GM12878 (cell line): ENCODE measurements around the gene ADPRHL1. TPM values are rescaled to one million over a fixed set of nuclear protein-coding genes. Genes with fewer than 3 reads are reported as not detected.

Source experiments
- ATAC-seq: fragments of 200-7000 bp; cut with Tn5 transposase; 3 replicates; pipeline ENCODE4 v1.9.1; 2020; ENCODE audit warnings: mild to moderate bottlenecking, moderate library complexity
- BruUV-seq: library from RNA; stranded (reverse); fragments of 400-500 nt; replicated peaks from 2 replicates; lab custom pipeline; 2021; lab: Mats Ljungman, UMichigan
- CTCF ChIA-PET: fragments of 300-600 bp; sonication (Branson Sonifier 250); formaldehyde crosslinking; extraction: SDS; loops from one replicate; lab custom pipeline; 2021; ENCODE audit warnings: inconsistent platforms; lab: Yijun Ruan, JAX
- POLR2A ChIA-PET: fragments of 350-600 bp; formaldehyde crosslinking; extraction: SDS; loops from one replicate; lab custom pipeline; 2021; ENCODE audit warnings: inconsistent platforms; lab: Charles Lee
- RAD21 ChIA-PET: fragments of 300-600 bp; sonication (Branson Sonifier 250); formaldehyde crosslinking; loops from one replicate; lab custom pipeline; 2023; ENCODE audit warnings: antibody characterized with exemption; ENCODE audit not compliant: unreplicated experiment; lab: Charles Lee
- SMC1A ChIA-PET: fragments of 300-600 bp; sonication (Branson Sonifier 250); formaldehyde crosslinking; loops from one replicate; lab custom pipeline; 2023; ENCODE audit not compliant: unreplicated experiment, uncharacterized antibody; lab: Charles Lee
- DNase-seq: peaks from one replicate; pipeline ENCODE4 v3.0.0-alpha.2; 2011; ENCODE audit warnings: low read depth, low spot score
- FAIRE-seq: peaks from 3 replicates; lab custom pipeline; 2011; peaks lifted over from hg19 to GRCh38; lab: Jason Lieb, UNC
- H2AFZ ChIP-seq: 2 replicates; pipeline ENCODE4 v1.6.0; 2011; ENCODE audit warnings: low read depth, low read length, control low read depth; ENCODE audit not compliant: control insufficient read depth
- H3K27ac ChIP-seq: 2 replicates; pipeline ENCODE4 v1.5.1; 2011; ENCODE audit warnings: control low read depth; ENCODE audit not compliant: control insufficient read depth, insufficient read depth
- H3K27me3 ChIP-seq, 2 experiments: replicated peaks in 1 of 2; 2 replicates each; pipeline versions ENCODE4 v1.6.0 to v1.6.1; 2011; ENCODE audit warnings: low read length in 1 of 2; ENCODE audit not compliant: control insufficient read depth in 2 of 2, insufficient read depth in 2 of 2
- H3K36me3 ChIP-seq, 2 experiments: 2 replicates each; pipeline ENCODE4 v1.5.1; 2011; ENCODE audit warnings: low read length in 1 of 2; ENCODE audit not compliant: control insufficient read depth in 2 of 2, insufficient read depth in 2 of 2
- H3K4me1 ChIP-seq: 2 replicates; pipeline ENCODE4 v1.6.1; 2011; ENCODE audit warnings: mild to moderate bottlenecking, low read length, moderate library complexity, mixed read lengths; ENCODE audit not compliant: control insufficient read depth, insufficient read depth
- H3K4me2 ChIP-seq: 2 replicates; pipeline ENCODE4 v1.6.0; 2011; ENCODE audit warnings: control low read depth; ENCODE audit not compliant: control insufficient read depth, insufficient read depth
- H3K4me3 ChIP-seq: fragments of 200-600 bp; sonication (generic); 2 replicates; pipeline ENCODE4 v1.5.1; 2016
- H3K79me2 ChIP-seq: 2 replicates; pipeline ENCODE4 v1.6.0; 2011; ENCODE audit warnings: low read length; ENCODE audit not compliant: control insufficient read depth, insufficient read depth
- H3K9ac ChIP-seq: 2 replicates; pipeline ENCODE4 v1.8.0; 2011; ENCODE audit warnings: low read length, control low read depth, mixed read lengths; ENCODE audit not compliant: control insufficient read depth, insufficient read depth
- H3K9me3 ChIP-seq: replicated peaks from 3 replicates; pipeline ENCODE4 v1.5.1; 2011; ENCODE audit warnings: mild to moderate bottlenecking, low read length; ENCODE audit not compliant: control insufficient read depth, insufficient read depth
- H4K20me1 ChIP-seq: 2 replicates; pipeline ENCODE4 v1.6.0; 2011; ENCODE audit not compliant: control insufficient read depth, insufficient read depth
- CBX3 ChIP-seq: fragments of 200-600 bp; sonication (generic); IDR thresholded peaks from 2 replicates; pipeline ENCODE4 v1.6.1; 2016; ENCODE audit warnings: low read depth, borderline replicate concordance
- CBX5 ChIP-seq: sonication (generic); IDR thresholded peaks from 2 replicates; pipeline ENCODE4 v1.6.1; 2016; ENCODE audit warnings: low read depth, moderate library complexity, mild to moderate bottlenecking, inconsistent platforms
- GABPA ChIP-seq: IDR thresholded peaks from 2 replicates; pipeline ENCODE4 v1.6.1; 2014; ENCODE audit warnings: antibody characterized with exemption, low read depth, mild to moderate bottlenecking, inconsistent platforms
- HDGF ChIP-seq: fragments of 450-650 bp; IDR thresholded peaks from 2 replicates; pipeline ENCODE4 v1.6.1; 2016; ENCODE audit warnings: antibody characterized with exemption
- IKZF2 ChIP-seq, 2 experiments: fragments of 450-650 bp; IDR thresholded peaks; 2 replicates each; pipeline ENCODE4 v1.6.1; 2017; ENCODE audit warnings: mild to moderate bottlenecking in 2 of 2, moderate library complexity in 2 of 2
- JUND ChIP-seq: IDR thresholded peaks from 2 replicates; pipeline ENCODE4 v1.6.1; 2012; ENCODE audit warnings: low read depth, mild to moderate bottlenecking, low read length, improper control_type of control experiment, moderate library complexity
- KAT2A ChIP-seq: conservative IDR thresholded peaks from 2 replicates; pipeline ENCODE4 v1.6.1; 2011; ENCODE audit warnings: low read depth, low read length; ENCODE audit not compliant: control insufficient read depth
- MTA2 ChIP-seq: fragments of 450-650 bp; IDR thresholded peaks from 2 replicates; pipeline ENCODE4 v1.6.1; 2016; ENCODE audit warnings: low read depth, mild to moderate bottlenecking, moderate library complexity
- MYC ChIP-seq: IDR thresholded peaks from 2 replicates; pipeline ENCODE4 v1.6.1; 2011; ENCODE audit warnings: mild to moderate bottlenecking, low read length, moderate library complexity, inconsistent platforms; ENCODE audit not compliant: insufficient read depth, insufficient replicate concordance, insufficient read length, severe bottlenecking
- RAD51 ChIP-seq: fragments of 450-650 bp; IDR thresholded peaks from 2 replicates; pipeline ENCODE4 v1.6.1; 2016; ENCODE audit warnings: moderate library complexity, mild to moderate bottlenecking, inconsistent platforms
- SREBF2 ChIP-seq: IDR thresholded peaks from 2 replicates; pipeline ENCODE4 v1.6.1; 2012; ENCODE audit warnings: mild to moderate bottlenecking, low read length
- YY1 ChIP-seq: IDR thresholded peaks from 2 replicates; pipeline ENCODE4 v1.6.1; 2011; ENCODE audit warnings: low read depth, mild to moderate bottlenecking, low read length
- ZNF24 ChIP-seq: fragments of 450-650 bp; IDR thresholded peaks from 2 replicates; pipeline ENCODE4 v1.6.1; 2017; ENCODE audit warnings: antibody characterized with exemption, mild to moderate bottlenecking
- WGBS: methylation state at CpG from one replicate; pipeline ENCODE4 v1.1.6; 2016; ENCODE audit warnings: low lambda C conversion rate; ENCODE audit not compliant: insufficient replicate concordance, insufficient coverage; ENCODE audit errors: missing lambda C conversion rate; 5-methylcytosine and 5-hydroxymethylcytosine counted together
- in situ Hi-C: fragments of 300-500 bp; cut with MboI; formaldehyde crosslinking; loops from 9 replicates; pipeline ENCODE4 v1.14.3; 2018; ENCODE audit warnings: mixed read lengths
- intact Hi-C: fragments of 100-400 bp; cut with micrococcal nuclease; formaldehyde crosslinking; loops from one replicate; pipeline ENCODE4 v1.14.2; 2022; ENCODE audit not compliant: unreplicated experiment
- polyA plus RNA-seq, 11 experiments: library from polyadenylated mRNA; depleted of rRNA in 4 of 11; unstranded in 6 of 11; stranded (reverse) in 5 of 11; fragments of >200 nt; fragmentation: Nextera tagmentation in 4 of 11; fragmentation: Illumina TruSeq in 1 of 11; extraction: Ambion mirVana in 4 of 11; extraction: Trizol in 1 of 11; gene quantifications; 1 replicate in 1 of 11; 2 replicates in 10 of 11; pipeline versions ENCODE4 v1.2.1 to v1.2.3, GENCODE V29; 2011 to 2016; ENCODE audit warnings: inconsistent platforms in 2 of 11, missing spikeins in 2 of 11, low read depth in 1 of 11
- total RNA-seq, 4 experiments: library from RNA; depleted of rRNA in 3 of 4; stranded (reverse); fragments of >200 nt in 3 of 4; fragmentation: Illumina TruSeq in 1 of 4; extraction: Trizol in 1 of 4; gene quantifications; 2 replicates each; pipeline versions ENCODE4 v1.2.1 to v1.2.3, GENCODE V29; 2013 to 2021
- TF ChIP-seq, protein P1 (sequence below): fragments of 450-650 bp; IDR thresholded peaks from 2 replicates; pipeline ENCODE4 v1.6.1; 2017; ENCODE audit warnings: mild to moderate bottlenecking, low read depth, inconsistent platforms; ENCODE audit not compliant: poor library complexity, severe bottlenecking
- TF ChIP-seq, protein P2 (sequence below): fragments of 450-650 bp; IDR thresholded peaks from 2 replicates; pipeline ENCODE4 v1.6.1; 2016; ENCODE audit warnings: mild to moderate bottlenecking
- TF ChIP-seq, protein P3 (sequence below): IDR thresholded peaks from 2 replicates; pipeline ENCODE4 v1.6.1; 2011; ENCODE audit warnings: mild to moderate bottlenecking, low read depth, low read length, moderate library complexity; ENCODE audit not compliant: insufficient replicate concordance
- TF ChIP-seq, protein P4 (sequence below), 3 experiments: IDR thresholded peaks in 2 of 3; conservative IDR thresholded peaks in 1 of 3; 2 replicates each; pipeline ENCODE4 v1.5.1; 2011; ENCODE audit warnings: low read depth in 3 of 3, low read length in 3 of 3, mild to moderate bottlenecking in 3 of 3, control low read depth in 2 of 3, moderate library complexity in 2 of 3, inconsistent platforms in 1 of 3, mixed read lengths in 1 of 3; ENCODE audit not compliant: control insufficient read depth in 2 of 3, insufficient read depth in 1 of 3; ENCODE audit errors: extremely low read depth in 1 of 3

ADPRHL1 gene
- total and polyA plus RNA-seq, 10 of the 15 experiments (the other 5 are each of a cell fraction or from before 2014, with no cell fraction given) = 0.05 to 1.9 (median 1.0) TPM

DNA sequence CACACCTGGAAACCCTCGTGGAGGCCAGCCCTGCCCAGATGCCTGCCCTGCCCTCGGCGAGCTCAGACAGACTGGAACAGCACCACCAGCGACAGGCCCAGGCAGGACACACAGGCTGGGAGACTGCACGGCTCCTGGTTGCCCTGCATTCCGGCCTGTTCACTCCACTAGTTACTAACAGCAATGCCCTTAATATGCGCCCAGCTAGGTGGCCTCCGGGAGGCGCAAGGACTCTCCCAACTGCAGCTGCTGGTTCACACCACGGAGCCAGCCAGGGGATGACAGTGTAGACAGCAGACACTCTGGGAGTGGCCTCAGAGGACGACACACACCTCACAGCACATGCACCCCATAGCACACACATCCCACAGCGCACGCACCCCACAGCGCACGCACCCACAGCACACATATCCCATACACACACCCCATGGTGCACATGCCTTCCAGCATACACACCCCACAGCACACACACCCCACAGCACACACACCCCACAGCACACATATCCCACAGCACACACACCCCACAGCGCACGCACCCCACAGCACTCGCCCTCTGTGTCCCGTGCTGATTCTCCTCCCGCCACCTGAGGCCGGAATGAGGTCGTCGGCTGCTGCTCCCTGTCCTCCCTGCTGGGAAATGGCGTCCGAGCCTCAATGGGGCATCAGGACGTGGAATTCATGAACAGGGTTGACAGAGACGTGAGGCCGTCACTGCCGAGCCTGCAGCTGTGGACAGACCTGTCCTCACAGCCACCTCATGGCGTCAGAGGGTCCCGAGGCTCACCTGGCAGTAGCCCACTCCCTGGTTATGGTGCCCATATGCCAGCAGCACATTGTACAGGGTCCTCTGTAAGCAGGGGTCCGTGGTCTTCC is 103.0 kb downstream of the ADPRHL1 start:
- FAIRE-seq = no peak
- no peak for DNase-seq
- ChIA-PET CTCF (no interaction called here), RAD21 (no interaction called here), SMC1A (no interaction called here), POLR2A (no interaction called here)
- Histone ChIP-seq H2AFZ (no peak overlapping the region), H3K4me1 (no peaks in the 10 kb centered on the region), H3K36me3 (no peaks in the 10 kb centered on the region), H3K27me3 (no peaks in the 10 kb centered on the region), H3K27ac (no peak overlapping the region), H3K9me3 (no peaks in the 10 kb centered on the region; the same call in 2 of the 3 replicates), H4K20me1 (no peaks in the 10 kb centered on the region), H3K4me2 (no peak overlapping the region), H3K4me3 (no peak overlapping the region), H3K9ac (no peak overlapping the region), H3K79me2 (no peaks in the 10 kb centered on the region)
- no peak for ATAC-seq
- no TSS peak for BruUV-seq
- 54% methylated on average over 32 of the region's 32 CpGs for WGBS
- intact Hi-C loops (no loop called here), in situ Hi-C loops (no loop called here)
- TF ChIP-seq MYC = no peak
- TF ChIP-seq, protein P1, sequence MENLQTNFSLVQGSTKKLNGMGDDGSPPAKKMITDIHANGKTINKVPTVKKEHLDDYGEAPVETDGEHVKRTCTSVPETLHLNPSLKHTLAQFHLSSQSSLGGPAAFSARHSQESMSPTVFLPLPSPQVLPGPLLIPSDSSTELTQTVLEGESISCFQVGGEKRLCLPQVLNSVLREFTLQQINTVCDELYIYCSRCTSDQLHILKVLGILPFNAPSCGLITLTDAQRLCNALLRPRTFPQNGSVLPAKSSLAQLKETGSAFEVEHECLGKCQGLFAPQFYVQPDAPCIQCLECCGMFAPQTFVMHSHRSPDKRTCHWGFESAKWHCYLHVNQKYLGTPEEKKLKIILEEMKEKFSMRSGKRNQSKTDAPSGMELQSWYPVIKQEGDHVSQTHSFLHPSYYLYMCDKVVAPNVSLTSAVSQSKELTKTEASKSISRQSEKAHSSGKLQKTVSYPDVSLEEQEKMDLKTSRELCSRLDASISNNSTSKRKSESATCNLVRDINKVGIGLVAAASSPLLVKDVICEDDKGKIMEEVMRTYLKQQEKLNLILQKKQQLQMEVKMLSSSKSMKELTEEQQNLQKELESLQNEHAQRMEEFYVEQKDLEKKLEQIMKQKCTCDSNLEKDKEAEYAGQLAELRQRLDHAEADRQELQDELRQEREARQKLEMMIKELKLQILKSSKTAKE = no peak
- TF ChIP-seq RAD51 = no peak
- no peak for TF ChIP-seq HDGF
- TF ChIP-seq, protein P2, sequence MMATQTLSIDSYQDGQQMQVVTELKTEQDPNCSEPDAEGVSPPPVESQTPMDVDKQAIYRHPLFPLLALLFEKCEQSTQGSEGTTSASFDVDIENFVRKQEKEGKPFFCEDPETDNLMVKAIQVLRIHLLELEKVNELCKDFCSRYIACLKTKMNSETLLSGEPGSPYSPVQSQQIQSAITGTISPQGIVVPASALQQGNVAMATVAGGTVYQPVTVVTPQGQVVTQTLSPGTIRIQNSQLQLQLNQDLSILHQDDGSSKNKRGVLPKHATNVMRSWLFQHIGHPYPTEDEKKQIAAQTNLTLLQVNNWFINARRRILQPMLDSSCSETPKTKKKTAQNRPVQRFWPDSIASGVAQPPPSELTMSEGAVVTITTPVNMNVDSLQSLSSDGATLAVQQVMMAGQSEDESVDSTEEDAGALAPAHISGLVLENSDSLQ = no peak
- TF ChIP-seq, protein P3, sequence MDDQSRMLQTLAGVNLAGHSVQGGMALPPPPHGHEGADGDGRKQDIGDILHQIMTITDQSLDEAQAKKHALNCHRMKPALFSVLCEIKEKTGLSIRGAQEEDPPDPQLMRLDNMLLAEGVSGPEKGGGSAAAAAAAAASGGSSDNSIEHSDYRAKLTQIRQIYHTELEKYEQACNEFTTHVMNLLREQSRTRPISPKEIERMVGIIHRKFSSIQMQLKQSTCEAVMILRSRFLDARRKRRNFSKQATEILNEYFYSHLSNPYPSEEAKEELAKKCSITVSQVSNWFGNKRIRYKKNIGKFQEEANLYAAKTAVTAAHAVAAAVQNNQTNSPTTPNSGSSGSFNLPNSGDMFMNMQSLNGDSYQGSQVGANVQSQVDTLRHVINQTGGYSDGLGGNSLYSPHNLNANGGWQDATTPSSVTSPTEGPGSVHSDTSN = no peak
- no peak for TF ChIP-seq YY1
- TF ChIP-seq MTA2 = no peak
- no peak for TF ChIP-seq SREBF2
- no peak for TF ChIP-seq ZNF24
- no peak for TF ChIP-seq JUND
- TF ChIP-seq CBX5 = no peak
- TF ChIP-seq CBX3 = no peak
- TF ChIP-seq KAT2A = no peak
- TF ChIP-seq IKZF2 (IDR thresholded peaks at IDR 0.05) = no peak
- TF ChIP-seq, protein P4, sequence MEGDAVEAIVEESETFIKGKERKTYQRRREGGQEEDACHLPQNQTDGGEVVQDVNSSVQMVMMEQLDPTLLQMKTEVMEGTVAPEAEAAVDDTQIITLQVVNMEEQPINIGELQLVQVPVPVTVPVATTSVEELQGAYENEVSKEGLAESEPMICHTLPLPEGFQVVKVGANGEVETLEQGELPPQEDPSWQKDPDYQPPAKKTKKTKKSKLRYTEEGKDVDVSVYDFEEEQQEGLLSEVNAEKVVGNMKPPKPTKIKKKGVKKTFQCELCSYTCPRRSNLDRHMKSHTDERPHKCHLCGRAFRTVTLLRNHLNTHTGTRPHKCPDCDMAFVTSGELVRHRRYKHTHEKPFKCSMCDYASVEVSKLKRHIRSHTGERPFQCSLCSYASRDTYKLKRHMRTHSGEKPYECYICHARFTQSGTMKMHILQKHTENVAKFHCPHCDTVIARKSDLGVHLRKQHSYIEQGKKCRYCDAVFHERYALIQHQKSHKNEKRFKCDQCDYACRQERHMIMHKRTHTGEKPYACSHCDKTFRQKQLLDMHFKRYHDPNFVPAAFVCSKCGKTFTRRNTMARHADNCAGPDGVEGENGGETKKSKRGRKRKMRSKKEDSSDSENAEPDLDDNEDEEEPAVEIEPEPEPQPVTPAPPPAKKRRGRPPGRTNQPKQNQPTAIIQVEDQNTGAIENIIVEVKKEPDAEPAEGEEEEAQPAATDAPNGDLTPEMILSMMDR (IDR thresholded peaks at IDR 0.05 in 2 of 3, conservative IDR thresholded peaks at IDR 0.05 in 1 of 3; ENCODE audit: control insufficient read depth in 2 of 3, extremely low read depth in 1 of 3, insufficient read depth in 1 of 3, low read depth in 3 of 3, low read length in 3 of 3) = no peak
- no peak for TF ChIP-seq GABPA
